AG04449 (cell line): Measurements from ENCODE around the gene SMAD9.

Experiments
- CTCF ChIA-PET: fragments of 350-600 bp; formaldehyde crosslinking; extraction: SDS; loops from one replicate; lab custom pipeline; 2021; ENCODE audit warnings: antibody characterized with exemption; lab: Yijun Ruan, JAX
- POLR2A ChIA-PET: fragments of 400-600, 350-600 bp; formaldehyde crosslinking; extraction: SDS; loops from one replicate; lab custom pipeline; 2020; ENCODE audit warnings: antibody characterized with exemption, inconsistent platforms; lab: Yijun Ruan, JAX
- DNase-seq: peaks from one replicate; pipeline ENCODE4 v3.0.0-alpha.2; 2010; ENCODE audit warnings: low read depth, low spot score
- H3K4me3 ChIP-seq: 2 replicates; pipeline ENCODE4 v1.5.1; 2011; ENCODE audit warnings: low read depth, mild to moderate bottlenecking, control low read depth, low read length
- TF ChIP-seq, protein P1 (sequence below): IDR thresholded peaks from one replicate; pipeline ENCODE4 v1.5.1; 2011; ENCODE audit warnings: mild to moderate bottlenecking, moderate library complexity, low read length, control low read depth, inconsistent platforms; ENCODE audit not compliant: insufficient read depth; ENCODE audit errors: missing control alignments

The SMAD9 gene

DNA sequence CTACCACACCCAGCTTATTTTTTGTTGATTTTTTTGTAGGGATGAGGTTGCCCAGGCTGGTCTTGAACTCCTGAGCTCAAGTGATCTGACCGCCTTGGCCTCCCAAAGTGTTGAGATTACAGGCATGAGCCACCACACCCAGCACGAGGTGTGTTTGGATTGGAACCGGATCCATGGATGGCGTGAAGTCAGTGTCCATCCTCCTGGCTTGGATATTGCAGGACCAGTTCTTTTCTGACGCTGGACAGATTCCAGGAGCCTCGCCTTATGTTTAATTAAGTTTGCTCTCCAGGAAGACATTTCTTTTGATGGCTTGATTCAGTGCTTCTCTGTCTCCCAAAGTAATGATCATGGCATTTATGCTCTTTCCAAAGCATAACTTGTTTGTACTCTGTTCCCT, 115.5 kb downstream of the SMAD9 start:
- TF ChIP-seq, protein P1, sequence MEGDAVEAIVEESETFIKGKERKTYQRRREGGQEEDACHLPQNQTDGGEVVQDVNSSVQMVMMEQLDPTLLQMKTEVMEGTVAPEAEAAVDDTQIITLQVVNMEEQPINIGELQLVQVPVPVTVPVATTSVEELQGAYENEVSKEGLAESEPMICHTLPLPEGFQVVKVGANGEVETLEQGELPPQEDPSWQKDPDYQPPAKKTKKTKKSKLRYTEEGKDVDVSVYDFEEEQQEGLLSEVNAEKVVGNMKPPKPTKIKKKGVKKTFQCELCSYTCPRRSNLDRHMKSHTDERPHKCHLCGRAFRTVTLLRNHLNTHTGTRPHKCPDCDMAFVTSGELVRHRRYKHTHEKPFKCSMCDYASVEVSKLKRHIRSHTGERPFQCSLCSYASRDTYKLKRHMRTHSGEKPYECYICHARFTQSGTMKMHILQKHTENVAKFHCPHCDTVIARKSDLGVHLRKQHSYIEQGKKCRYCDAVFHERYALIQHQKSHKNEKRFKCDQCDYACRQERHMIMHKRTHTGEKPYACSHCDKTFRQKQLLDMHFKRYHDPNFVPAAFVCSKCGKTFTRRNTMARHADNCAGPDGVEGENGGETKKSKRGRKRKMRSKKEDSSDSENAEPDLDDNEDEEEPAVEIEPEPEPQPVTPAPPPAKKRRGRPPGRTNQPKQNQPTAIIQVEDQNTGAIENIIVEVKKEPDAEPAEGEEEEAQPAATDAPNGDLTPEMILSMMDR, result no peak
- ChIA-PET POLR2A (no interaction called here), CTCF (interaction anchor here (1.0 to 1.4 kb wide), 2 partner anchors 54 to 68 kb away, joined by 3 to 4 read pairs; no protein-coding TSS in a partner anchor)
- no peak overlapping the region for H3K4me3 ChIP-seq
- no peak for DNase-seq

DNA sequence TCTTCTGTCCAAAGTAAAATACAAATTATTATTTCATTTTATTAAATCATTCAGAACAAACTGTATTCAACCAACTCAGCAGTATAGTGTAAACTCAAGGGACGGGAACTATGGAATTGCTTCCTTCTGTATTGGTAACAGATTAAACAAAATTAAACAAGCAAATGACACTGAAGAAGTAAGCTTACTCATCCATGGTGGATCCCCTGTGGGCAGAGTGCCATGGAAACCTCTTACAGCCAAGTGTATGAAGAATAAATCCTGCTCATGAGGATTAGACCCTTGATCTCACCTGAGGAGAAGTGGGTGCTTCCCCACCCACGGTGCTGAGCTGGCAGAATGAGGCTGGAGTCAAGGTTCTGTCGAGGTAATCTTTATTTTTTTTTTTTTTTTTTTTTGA, 119.0 kb downstream of the SMAD9 start:
- TF ChIP-seq, protein P1, result no peak
- DNase-seq, result no peak
- ChIA-PET POLR2A (no interaction called here), CTCF (no interaction called here)
- H3K4me3 ChIP-seq, result no peak overlapping the region

DNA sequence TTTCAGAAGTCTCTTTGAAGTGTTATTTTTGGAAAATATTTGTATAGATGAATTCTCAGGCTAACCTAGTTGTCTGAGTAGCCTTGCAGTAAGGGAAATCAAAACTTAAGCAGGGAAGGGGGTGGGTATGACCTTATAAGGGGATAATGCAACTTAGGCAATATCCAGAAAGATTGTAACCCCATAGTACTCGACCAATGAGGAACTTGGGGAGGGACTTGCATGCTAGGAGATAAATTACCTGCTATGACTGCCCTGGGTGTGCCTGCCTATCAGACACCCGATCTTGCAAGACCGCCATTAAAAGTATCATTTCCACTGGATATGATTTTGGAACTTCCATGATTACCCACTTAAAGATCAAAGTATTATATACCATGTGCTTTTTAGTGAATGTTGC, 124.0 kb downstream of the SMAD9 start:
- no peak for DNase-seq
- ChIA-PET POLR2A (no interaction called here), CTCF (no interaction called here)
- TF ChIP-seq, protein P1, result no peak
- no peak overlapping the region for H3K4me3 ChIP-seq

DNA sequence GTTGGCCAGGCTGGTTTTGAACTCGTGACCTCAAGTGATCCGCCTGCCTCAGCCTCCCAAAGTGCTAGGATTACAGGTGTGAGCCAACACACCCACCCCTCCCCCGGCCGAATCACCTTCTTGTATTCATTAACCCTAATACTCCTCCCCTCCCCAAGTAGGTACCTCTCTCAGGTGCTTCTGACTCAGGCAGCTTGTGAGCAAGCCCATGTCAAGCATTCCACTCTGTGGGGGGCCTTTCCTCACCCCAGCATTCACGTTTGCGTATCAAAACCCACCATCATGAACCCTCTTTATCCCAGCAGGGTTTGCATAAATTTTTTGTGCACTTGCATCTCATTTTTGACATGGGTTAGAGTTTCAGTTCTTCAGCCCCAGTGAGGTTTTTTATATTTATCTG, 124.6 kb downstream of the SMAD9 start:
- CTCF ChIA-PET, result no interaction called here
- DNase-seq, result no peak
- POLR2A ChIA-PET, result no interaction called here

More for the DNA sequence above, 124.6 kb downstream of the SMAD9 start:
- TF ChIP-seq, protein P1, result no peak
- no peak overlapping the region for H3K4me3 ChIP-seq
